Measurements from ENCODE around the gene B9D2. TPM values are rescaled to one million over a fixed set of nuclear protein-coding genes. Genes with fewer than 3 reads are reported as not detected.

B9D2 gene
- total RNA-seq, 1 experiment from 2014 or later = 7.3 TPM

DNA sequence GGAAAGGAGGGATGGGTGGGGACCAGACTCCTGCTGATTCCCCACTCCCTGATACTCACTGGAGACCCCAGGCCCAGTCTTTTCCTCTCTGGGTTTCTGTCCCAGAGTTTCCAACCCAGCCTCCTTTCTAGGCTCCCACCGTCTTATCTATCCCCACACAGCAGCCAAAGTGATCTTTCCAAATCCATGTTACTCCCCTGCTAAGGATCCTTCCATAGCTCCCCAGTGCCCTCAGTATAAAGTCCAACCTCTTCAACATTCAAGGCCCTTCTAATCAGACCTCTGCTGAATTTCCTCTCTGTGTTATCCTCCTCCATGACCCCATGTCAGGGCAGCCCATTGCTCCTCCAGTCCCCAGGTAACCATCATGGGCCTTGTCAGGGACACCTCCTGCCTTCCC is 8.9 kb downstream of the B9D2 start:
- H3K4me2 ChIP-seq (ENCODE audit: low read length) = no peak overlapping the region
- no peak for DNase-seq (ENCODE audit: low read depth, low spot score)
- RAD21 ChIA-PET (ENCODE audit: low non-redundant PET in 1 of 2, low total read pairs in 2 of 2, uncharacterized antibody in 2 of 2, unreplicated experiment in 2 of 2) = interaction anchor here in 1 of 2 experiments (0.7 kb wide), 1 partner anchor 25 kb away, joined by 3 read pairs; no protein-coding TSS in a partner anchor
- H3K4me3 ChIP-seq (replicated peaks in 1 of 2; ENCODE audit: low read depth in 1 of 2, low read length in 2 of 2) = no peak overlapping the region
- no peaks in the 10 kb centered on the region for H3K9me2 ChIP-seq (ENCODE audit: insufficient read depth)
- H3K27ac ChIP-seq (ENCODE audit: low read depth, low read length) = no peak overlapping the region; the same call in 1 of the 2 replicates
- no TSS peak for BruUV-seq (replicated peaks)
- intact Hi-C loops (cut with micrococcal nuclease) = no loop called here
- H3K9me3 ChIP-seq (ENCODE audit: control insufficient read depth in 1 of 2, insufficient read depth in 1 of 2, low read depth in 1 of 2, low read length in 2 of 2) = no peaks in the 10 kb centered on the region
- H2AFZ ChIP-seq (ENCODE audit: low read depth, low read length, poor library complexity, severe bottlenecking) = no peak overlapping the region
- no peak for TF ChIP-seq EGR1 (IDR thresholded peaks at IDR 0.05; ENCODE audit: low read depth)
- no peak for TF ChIP-seq TCF7L2 (IDR thresholded peaks at IDR 0.05; ENCODE audit: borderline replicate concordance, extremely low read depth, insufficient read depth, insufficient read length)
- no peak for TF ChIP-seq ELF1 (IDR thresholded peaks at IDR 0.05; ENCODE audit: borderline replicate concordance, low read depth)
- TF ChIP-seq ZFX (IDR thresholded peaks at IDR 0.05) = no peak
- no peak for TF ChIP-seq POLR2AphosphoS5 (IDR thresholded peaks at IDR 0.05; ENCODE audit: low read depth, low read length)
- no peak for TF ChIP-seq YY1 (IDR thresholded peaks at IDR 0.05; ENCODE audit: extremely low read depth, insufficient replicate concordance, low read depth, low read length)
- peaks cover 28% of the 10 kb centered on the region; the same call in 1 of the 2 replicates for H3K79me2 ChIP-seq (ENCODE audit: insufficient read depth, low read length)
- H3K27me3 ChIP-seq (ENCODE audit: insufficient read depth, low read length) = no peaks in the 10 kb centered on the region
- H3K36me3 ChIP-seq (ENCODE audit: control insufficient read depth in 1 of 2, insufficient read depth in 2 of 2, low read length in 2 of 2) = no peaks in the 10 kb centered on the region
- CTCF ChIA-PET = interaction anchor here (1.3 to 5.6 kb wide), 2 partner anchors 10 to 46 kb away, joined by 4 to 54 read pairs; partner anchors contain the start of gene B9D2
- no peak for ATAC-seq
- H4K20me1 ChIP-seq (ENCODE audit: insufficient read depth) = no peaks in the 10 kb centered on the region
- POLR2A ChIA-PET = interaction anchor here (1.5 kb wide), 1 partner anchor 9 kb away, joined by 5 read pairs; the partner anchor contains the start of gene B9D2
- H3K9ac ChIP-seq (ENCODE audit: low read length) = no peak overlapping the region
- H3K4me1 ChIP-seq (ENCODE audit: control insufficient read depth in 1 of 2, insufficient read depth in 2 of 2, low read length in 2 of 2) = peaks cover 11 to 29% of the 10 kb centered on the region in 2 experiments; a peak in 3 of 4 replicates

- peak overlapping the region; percentile 83; the same call in 1 of the 2 replicates for H3K9ac ChIP-seq (ENCODE audit: low read length)
- DNase-seq (ENCODE audit: low read depth, low spot score) = no peak
- ChIA-PET RAD21 (ENCODE audit: low non-redundant PET in 1 of 2, low total read pairs in 2 of 2, uncharacterized antibody in 2 of 2, unreplicated experiment in 2 of 2) (interaction anchor here in 1 of 2 experiments (0.7 kb wide), 1 partner anchor 25 kb away, joined by 3 read pairs; no protein-coding TSS in a partner anchor), POLR2A (interaction anchor here (1.5 kb wide), 1 partner anchor 9 kb away, joined by 5 read pairs; the partner anchor contains the start of gene B9D2), CTCF (interaction anchor here (1.3 to 5.6 kb wide), 2 partner anchors 10 to 46 kb away, joined by 4 to 54 read pairs; partner anchors contain the start of gene B9D2)
- no peaks in the 10 kb centered on the region for H3K9me2 ChIP-seq (ENCODE audit: insufficient read depth)
- intact Hi-C loops (cut with micrococcal nuclease) = no loop called here
- no peaks in the 10 kb centered on the region for H3K9me3 ChIP-seq (ENCODE audit: control insufficient read depth in 1 of 2, insufficient read depth in 1 of 2, low read depth in 1 of 2, low read length in 2 of 2)
- H3K4me2 ChIP-seq (ENCODE audit: low read length) = peak overlapping the region; percentile 95
- H3K4me1 ChIP-seq (ENCODE audit: control insufficient read depth in 1 of 2, insufficient read depth in 2 of 2, low read length in 2 of 2) = peaks cover 11 to 29% of the 10 kb centered on the region in 2 experiments; a peak in 3 of 4 replicates
- peak overlapping the region; percentile 79 to 87 for H3K4me3 ChIP-seq (replicated peaks in 1 of 2; ENCODE audit: low read depth in 1 of 2, low read length in 2 of 2)
- H4K20me1 ChIP-seq (ENCODE audit: insufficient read depth) = no peaks in the 10 kb centered on the region
- peaks cover 34% of the 10 kb centered on the region; the same call in 1 of the 2 replicates for H3K79me2 ChIP-seq (ENCODE audit: insufficient read depth, low read length)
- no peak overlapping the region for H2AFZ ChIP-seq (ENCODE audit: low read depth, low read length, poor library complexity, severe bottlenecking)
- no peaks in the 10 kb centered on the region for H3K27me3 ChIP-seq (ENCODE audit: insufficient read depth, low read length)
- ATAC-seq = no peak
- peak overlapping the region; percentile 8; the same call in 1 of the 2 replicates for H3K27ac ChIP-seq (ENCODE audit: low read depth, low read length)
- no peaks in the 10 kb centered on the region for H3K36me3 ChIP-seq (ENCODE audit: control insufficient read depth in 1 of 2, insufficient read depth in 2 of 2, low read length in 2 of 2)
- no TSS peak for BruUV-seq (replicated peaks)
- TF ChIP-seq JUND (IDR thresholded peaks at IDR 0.05) = no peak
- TF ChIP-seq POLR2A (IDR thresholded peaks at IDR 0.05; ENCODE audit: borderline replicate concordance, extremely low read depth, insufficient read depth, insufficient read length) = no peak
- TF ChIP-seq TCF7L2 (IDR thresholded peaks at IDR 0.05; ENCODE audit: borderline replicate concordance, extremely low read depth, insufficient read depth, insufficient read length) = no peak
- no peak for TF ChIP-seq ZNF274 (IDR thresholded peaks at IDR 0.05; ENCODE audit: low read depth, low read length)
- no peak for TF ChIP-seq CBX3 (IDR thresholded peaks at IDR 0.05; ENCODE audit: low read depth)
- no peak for TF ChIP-seq EGR1 (IDR thresholded peaks at IDR 0.05; ENCODE audit: low read depth)
- no peak for TF ChIP-seq SIN3A (IDR thresholded peaks at IDR 0.05; ENCODE audit: low read depth)
- TF ChIP-seq ELF1 (IDR thresholded peaks at IDR 0.05; ENCODE audit: borderline replicate concordance, low read depth) = no peak
- no peak for TF ChIP-seq POLR2AphosphoS5 (IDR thresholded peaks at IDR 0.05; ENCODE audit: low read depth, low read length)
- no peak for TF ChIP-seq SRF (IDR thresholded peaks at IDR 0.05; ENCODE audit: low read depth)
- TF ChIP-seq RAD21 (IDR thresholded peaks at IDR 0.05; ENCODE audit: low read depth) = no peak
- no peak for TF ChIP-seq FOSL1 (IDR thresholded peaks at IDR 0.05; ENCODE audit: low read depth)
- no peak for TF ChIP-seq ATF3 (IDR thresholded peaks at IDR 0.05)
- no peak for TF ChIP-seq EZH2 (IDR thresholded peaks at IDR 0.05)
- TF ChIP-seq, protein P1, sequence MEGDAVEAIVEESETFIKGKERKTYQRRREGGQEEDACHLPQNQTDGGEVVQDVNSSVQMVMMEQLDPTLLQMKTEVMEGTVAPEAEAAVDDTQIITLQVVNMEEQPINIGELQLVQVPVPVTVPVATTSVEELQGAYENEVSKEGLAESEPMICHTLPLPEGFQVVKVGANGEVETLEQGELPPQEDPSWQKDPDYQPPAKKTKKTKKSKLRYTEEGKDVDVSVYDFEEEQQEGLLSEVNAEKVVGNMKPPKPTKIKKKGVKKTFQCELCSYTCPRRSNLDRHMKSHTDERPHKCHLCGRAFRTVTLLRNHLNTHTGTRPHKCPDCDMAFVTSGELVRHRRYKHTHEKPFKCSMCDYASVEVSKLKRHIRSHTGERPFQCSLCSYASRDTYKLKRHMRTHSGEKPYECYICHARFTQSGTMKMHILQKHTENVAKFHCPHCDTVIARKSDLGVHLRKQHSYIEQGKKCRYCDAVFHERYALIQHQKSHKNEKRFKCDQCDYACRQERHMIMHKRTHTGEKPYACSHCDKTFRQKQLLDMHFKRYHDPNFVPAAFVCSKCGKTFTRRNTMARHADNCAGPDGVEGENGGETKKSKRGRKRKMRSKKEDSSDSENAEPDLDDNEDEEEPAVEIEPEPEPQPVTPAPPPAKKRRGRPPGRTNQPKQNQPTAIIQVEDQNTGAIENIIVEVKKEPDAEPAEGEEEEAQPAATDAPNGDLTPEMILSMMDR (IDR thresholded peaks at IDR 0.05 in 2 of 3, conservative IDR thresholded peaks at IDR 0.05 in 1 of 3; ENCODE audit: borderline replicate concordance in 1 of 3, insufficient read depth in 1 of 3, low read depth in 2 of 3, low read length in 2 of 3) = no peak
- no peak for TF ChIP-seq ZFX (IDR thresholded peaks at IDR 0.05)
- TF ChIP-seq YY1 (IDR thresholded peaks at IDR 0.05; ENCODE audit: extremely low read depth, insufficient replicate concordance, low read depth, low read length) = no peak
- no peak for TF ChIP-seq SP1 (IDR thresholded peaks at IDR 0.05; ENCODE audit: low read depth)
Measured at GRCh38 chr19:41354343-41354953, 9.5 kb downstream of the B9D2 start.
